ENCODE data around the gene UBAP2L.
"Not testable (repeated sequence)": the region's sequence is repeated elsewhere in the genome, so short reads cannot be mapped to it uniquely, and the experiment has no call there.

Gene UBAP2L

DNA sequence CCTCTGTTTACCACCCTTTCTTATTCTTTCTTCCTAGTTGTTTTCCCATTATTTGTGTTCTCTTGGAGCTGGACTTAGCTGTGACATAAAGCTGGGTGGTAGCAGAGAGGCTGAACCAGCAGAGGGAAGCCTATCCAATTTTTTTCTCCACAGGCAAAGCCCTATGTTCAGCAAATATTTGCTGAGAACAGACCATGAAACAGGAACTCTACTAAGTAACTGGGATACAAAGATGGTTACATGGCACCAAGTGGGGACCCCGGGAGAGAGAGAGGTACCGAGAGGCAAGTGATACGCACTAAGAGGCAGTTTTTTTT is 21.2 kb upstream of the UBAP2L start:
- TF ChIP-seq, protein P1, sequence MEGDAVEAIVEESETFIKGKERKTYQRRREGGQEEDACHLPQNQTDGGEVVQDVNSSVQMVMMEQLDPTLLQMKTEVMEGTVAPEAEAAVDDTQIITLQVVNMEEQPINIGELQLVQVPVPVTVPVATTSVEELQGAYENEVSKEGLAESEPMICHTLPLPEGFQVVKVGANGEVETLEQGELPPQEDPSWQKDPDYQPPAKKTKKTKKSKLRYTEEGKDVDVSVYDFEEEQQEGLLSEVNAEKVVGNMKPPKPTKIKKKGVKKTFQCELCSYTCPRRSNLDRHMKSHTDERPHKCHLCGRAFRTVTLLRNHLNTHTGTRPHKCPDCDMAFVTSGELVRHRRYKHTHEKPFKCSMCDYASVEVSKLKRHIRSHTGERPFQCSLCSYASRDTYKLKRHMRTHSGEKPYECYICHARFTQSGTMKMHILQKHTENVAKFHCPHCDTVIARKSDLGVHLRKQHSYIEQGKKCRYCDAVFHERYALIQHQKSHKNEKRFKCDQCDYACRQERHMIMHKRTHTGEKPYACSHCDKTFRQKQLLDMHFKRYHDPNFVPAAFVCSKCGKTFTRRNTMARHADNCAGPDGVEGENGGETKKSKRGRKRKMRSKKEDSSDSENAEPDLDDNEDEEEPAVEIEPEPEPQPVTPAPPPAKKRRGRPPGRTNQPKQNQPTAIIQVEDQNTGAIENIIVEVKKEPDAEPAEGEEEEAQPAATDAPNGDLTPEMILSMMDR (IDR thresholded peaks at IDR 0.05) = no peak
- peak overlapping the region; percentile 46 to 60 for H3K27ac ChIP-seq
- no peak for DNase-seq (ENCODE audit: low spot score)
- H3K4me3 ChIP-seq = peak overlapping the region; percentile 51

DNA sequence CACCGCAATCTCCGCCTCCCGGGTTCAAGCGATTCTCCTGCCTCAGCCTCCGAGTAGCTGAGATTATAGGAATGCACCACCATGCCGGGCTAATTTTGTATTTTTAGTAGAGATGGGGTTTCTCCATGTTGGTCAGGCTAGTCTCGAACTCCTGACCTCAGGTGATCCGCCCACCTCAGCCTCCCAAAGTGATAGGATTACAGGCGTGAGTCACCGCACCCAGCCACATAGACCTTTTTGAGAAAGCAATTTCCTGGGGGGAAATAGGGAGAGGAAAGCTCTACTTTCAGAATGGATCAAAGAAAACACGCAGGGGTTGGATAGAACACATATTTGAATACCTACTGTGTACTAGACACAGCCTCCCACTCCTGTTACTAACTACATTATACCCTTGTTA is 15.0 kb upstream of the UBAP2L start:
- H3K4me3 ChIP-seq; H3K27ac ChIP-seq; DNase-seq (ENCODE audit: low spot score): not testable (repeated sequence)

DNA sequence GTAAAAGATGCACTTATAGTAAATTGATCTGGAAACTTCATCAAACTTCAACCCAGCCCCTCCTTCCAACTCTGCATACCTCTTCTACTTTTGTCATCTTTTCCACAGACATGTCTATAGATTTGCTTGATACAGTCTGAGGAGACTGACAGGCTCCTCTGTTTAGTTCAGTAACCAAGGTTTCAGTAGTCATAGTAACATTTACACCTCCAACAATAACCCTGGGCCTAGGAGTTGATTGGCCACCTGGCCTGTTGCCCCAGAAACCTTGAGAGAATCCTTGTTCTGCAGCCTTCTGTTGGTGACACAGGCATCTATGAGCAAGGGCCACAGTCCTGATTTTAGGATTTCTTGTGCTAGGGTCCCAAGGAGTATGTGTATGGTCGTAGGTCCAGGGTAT is 14.6 kb upstream of the UBAP2L start, which contains the start of gene CFAP141:
Gene CFAP141 (minus strand): TSS at position 138 of the 400 bp plus-strand sequence. CDS start 26 bp downstream, at position 112.
- DNase-seq (ENCODE audit: low spot score) = no peak
- H3K27ac ChIP-seq = no peak within 1 kb of the TSS
- TF ChIP-seq, protein P1 (IDR thresholded peaks at IDR 0.05) = no peak
- H3K4me3 ChIP-seq = no peak within 1 kb of the TSS

DNA sequence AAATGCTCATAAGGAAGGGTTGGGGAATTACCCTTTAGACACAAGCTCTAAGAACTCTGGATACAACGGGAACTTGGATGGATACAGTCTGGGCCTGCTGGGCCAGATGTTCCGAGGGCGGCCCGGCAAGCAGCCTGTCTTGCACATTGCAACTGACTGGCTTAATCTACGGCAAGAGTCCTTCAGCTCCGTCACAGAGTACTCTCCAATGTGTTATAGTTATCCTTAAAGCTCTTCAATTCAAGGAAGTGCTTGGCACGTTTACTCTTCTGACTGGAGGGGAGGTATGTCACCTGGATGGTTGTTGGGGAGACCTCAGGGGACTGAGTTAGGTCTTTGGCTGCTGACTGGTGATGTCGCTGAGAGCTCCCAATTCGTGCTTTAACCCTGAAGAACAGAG is 13.5 kb upstream of the UBAP2L start:
- no peak overlapping the region for H3K4me3 ChIP-seq
- TF ChIP-seq, protein P1 (IDR thresholded peaks at IDR 0.05) = no peak
- no peak for DNase-seq (ENCODE audit: low spot score)
- no peak overlapping the region for H3K27ac ChIP-seq

DNA sequence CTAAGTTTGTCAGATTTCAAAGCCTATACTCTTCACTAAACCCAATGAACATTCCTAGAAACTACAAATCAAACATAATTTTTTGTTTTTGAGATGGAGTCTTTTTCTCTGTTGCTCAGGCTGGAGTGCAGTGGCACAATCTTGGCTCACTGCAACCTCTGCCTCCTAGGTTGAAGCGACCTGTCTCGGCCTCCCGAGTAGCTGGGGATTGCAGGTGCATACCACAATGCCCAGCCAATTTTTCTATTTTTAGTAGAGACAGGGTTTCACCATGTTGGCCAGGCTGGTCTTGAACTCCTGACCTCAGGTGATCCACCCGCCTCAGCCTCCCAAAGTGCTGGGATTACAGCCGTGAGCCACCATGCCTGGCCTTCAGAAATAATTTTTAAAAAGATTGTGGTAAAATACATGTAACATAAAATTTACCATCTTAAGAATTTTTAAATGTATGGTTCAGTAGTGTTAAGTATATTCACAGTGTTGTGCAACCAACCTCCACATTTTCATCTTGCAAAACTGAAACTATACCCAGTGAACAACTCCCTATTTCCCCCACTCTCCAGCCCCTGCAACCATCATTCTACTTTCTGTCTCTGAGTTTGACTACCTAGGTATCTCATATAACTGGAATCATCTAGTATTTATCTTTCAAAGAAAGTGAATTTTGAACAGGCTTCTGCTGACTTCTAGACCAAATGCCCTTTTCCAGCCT is 11.9 kb upstream of the UBAP2L start:
- H3K4me3 ChIP-seq = no peak overlapping the region
- TF ChIP-seq, protein P1 (IDR thresholded peaks at IDR 0.05) = no peak
- DNase-seq (ENCODE audit: low spot score) = no peak
- no peak overlapping the region for H3K27ac ChIP-seq

DNA sequence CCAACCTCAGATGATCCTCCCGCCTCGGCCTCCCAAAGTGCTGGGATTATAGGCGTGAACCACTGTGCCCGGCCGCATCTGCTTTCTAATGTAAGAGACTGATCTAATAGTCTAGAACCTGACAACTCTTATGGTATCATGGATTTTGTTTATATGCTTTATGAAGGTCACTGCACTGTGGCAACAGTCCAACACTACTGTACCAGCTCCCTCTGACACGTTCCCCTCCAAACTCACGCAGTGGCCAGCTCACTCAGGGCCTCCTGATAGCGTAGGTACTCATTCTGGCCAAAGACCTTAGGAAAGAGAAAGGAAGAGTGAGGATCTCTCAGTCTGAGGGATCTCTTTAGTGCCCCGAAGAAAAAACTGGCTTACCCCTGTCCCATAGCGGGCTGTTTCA is 8.7 kb upstream of the UBAP2L start:
- Histone ChIP-seq H3K4me3 (no peak overlapping the region), H3K27ac (no peak overlapping the region)
- no peak for DNase-seq (ENCODE audit: low spot score)
- TF ChIP-seq, protein P1 (IDR thresholded peaks at IDR 0.05) = no peak

DNA sequence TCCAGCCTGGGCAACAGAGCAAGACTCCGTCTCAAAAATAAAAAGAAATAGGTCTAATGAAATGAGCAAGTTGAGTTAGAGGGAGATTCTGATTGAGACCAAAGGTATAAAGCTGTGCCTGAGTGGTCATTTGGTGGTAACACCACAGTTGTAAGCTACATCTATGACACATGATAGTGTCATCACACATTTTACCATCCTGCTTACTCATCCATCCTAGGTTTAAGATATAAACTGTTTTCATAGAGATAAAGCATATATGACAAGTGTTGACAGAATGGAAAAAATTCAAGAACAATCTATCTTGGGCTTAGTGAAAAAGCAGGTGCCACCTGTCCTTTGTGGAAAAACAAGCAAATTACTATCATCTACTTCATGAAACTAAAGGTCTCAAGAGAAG is 7.5 kb upstream of the UBAP2L start:
- TF ChIP-seq, protein P1 (IDR thresholded peaks at IDR 0.05) = no peak
- H3K27ac ChIP-seq = no peak overlapping the region
- H3K4me3 ChIP-seq = no peak overlapping the region
- DNase-seq (ENCODE audit: low spot score) = no peak

Measured in coronary artery (tissue), 2 donors.